GM20000 (cell line): ENCODE results near the gene MICAL2.
A peak's percentile ranks its signal among the peaks of the same experiment; 100 is the strongest.

ENCODE experiments used
- DNase-seq: peaks from one replicate; pipeline ENCODE4 v3.0.0; 2012; ENCODE audit warnings: low spot score
- TF ChIP-seq, protein P1 (sequence below): IDR thresholded peaks from 2 replicates; pipeline ENCODE4 v1.5.1; 2012; ENCODE audit warnings: mild to moderate bottlenecking, control low read depth; ENCODE audit errors: extremely low read depth, missing control alignments

Gene MICAL2

DNA sequence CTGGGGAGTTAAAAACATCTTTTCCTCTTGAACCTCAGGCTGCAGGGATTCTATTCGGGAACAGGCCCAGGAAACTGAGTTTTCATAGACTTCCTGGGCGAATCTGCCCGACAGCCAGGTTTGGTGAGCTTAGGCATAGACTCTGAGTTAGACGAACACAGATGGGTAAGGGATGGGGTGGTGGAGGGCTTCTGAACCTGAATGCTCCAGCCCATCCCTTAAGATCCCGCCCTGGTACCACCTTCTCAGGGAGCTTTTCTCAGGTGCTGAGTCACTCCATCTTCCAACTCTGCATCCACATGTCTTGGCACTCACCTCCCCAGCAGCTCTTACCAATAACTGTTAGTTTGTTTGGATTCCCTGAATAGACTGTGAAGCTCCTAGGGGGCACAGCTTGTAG, 37.4 kb downstream of the MICAL2 start:
- TF ChIP-seq, protein P1, sequence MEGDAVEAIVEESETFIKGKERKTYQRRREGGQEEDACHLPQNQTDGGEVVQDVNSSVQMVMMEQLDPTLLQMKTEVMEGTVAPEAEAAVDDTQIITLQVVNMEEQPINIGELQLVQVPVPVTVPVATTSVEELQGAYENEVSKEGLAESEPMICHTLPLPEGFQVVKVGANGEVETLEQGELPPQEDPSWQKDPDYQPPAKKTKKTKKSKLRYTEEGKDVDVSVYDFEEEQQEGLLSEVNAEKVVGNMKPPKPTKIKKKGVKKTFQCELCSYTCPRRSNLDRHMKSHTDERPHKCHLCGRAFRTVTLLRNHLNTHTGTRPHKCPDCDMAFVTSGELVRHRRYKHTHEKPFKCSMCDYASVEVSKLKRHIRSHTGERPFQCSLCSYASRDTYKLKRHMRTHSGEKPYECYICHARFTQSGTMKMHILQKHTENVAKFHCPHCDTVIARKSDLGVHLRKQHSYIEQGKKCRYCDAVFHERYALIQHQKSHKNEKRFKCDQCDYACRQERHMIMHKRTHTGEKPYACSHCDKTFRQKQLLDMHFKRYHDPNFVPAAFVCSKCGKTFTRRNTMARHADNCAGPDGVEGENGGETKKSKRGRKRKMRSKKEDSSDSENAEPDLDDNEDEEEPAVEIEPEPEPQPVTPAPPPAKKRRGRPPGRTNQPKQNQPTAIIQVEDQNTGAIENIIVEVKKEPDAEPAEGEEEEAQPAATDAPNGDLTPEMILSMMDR = no peak
- no peak for DNase-seq

DNA sequence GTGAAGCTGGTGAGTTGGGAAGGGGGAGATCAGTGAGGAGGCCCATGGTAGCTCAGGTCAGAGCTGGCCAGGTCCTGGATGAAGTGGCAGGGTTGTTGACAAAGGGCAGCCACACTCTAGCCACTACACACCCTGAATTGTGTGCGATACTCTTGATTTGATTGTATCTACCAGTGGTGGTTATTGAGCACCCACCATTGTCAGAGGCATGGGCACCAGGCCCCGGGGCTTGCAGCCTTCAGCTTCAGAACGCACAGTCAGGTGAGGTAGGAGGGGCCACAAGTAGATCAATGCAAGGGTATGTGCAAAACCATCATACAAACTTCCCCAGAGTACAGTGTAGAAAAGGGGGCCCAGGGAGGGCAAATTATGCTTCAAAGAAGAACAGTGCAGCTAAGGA, 38.1 kb downstream of the MICAL2 start:
- no peak for DNase-seq
- TF ChIP-seq, protein P1 = no peak

DNA sequence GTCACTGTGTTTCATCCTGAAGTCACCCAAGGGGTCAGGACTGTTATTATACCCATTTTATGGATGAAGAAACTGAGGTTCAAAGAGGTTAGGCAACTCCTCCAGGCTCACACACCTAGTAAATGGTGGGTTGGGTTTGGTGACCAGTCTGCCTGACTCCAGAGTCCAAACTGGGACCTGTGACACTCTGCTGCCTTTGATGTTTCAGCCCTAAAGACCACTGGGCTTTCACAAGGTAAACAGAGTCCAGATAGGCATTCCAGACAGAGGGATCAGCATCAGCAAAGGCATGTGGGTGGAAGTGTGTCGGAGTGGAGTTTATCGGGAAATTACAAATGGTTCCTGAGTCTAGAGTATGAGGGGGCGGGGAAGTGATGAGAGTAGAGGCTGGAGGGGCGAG, 38.5 kb downstream of the MICAL2 start:
- DNase-seq = no peak
- TF ChIP-seq, protein P1 = no peak

- DNase-seq = peak; percentile 45
- TF ChIP-seq, protein P1 = no peak
These were observed 39.4 kb downstream of the MICAL2 start for GRCh38 chr11:12149672-12150225.

GRCh38 chr11:12150831-12151382, 40.5 kb downstream of the MICAL2 start:
- TF ChIP-seq, protein P1 = no peak
- DNase-seq = no peak

GRCh38 chr11:12152321-12152720, 41.9 kb downstream of the MICAL2 start:
- TF ChIP-seq, protein P1 = no peak
- no peak for DNase-seq

GRCh38 chr11:12154871-12155668, 44.7 kb downstream of the MICAL2 start:
- DNase-seq = no peak
- TF ChIP-seq, protein P1 = no peak
